GM13976 (cell line): ENCODE data around the gene CIB1.

ENCODE experiments used
- DNase-seq: peaks from one replicate; pipeline ENCODE4 v3.0.0; 2012; ENCODE audit warnings: low spot score
- in situ Hi-C: fragments of 300-500 bp; cut with MboI; formaldehyde crosslinking; loops from one replicate; pipeline ENCODE4 v1.12.0; 2022; ENCODE audit warnings: low sequenced_read_pairs, mixed read lengths, inconsistent platforms; ENCODE audit not compliant: unreplicated experiment
- TF ChIP-seq, protein P1 (sequence below): IDR thresholded peaks from 2 replicates; pipeline ENCODE4 v1.5.1; 2012; ENCODE audit warnings: borderline replicate concordance, mild to moderate bottlenecking; ENCODE audit not compliant: insufficient read depth; ENCODE audit errors: extremely low read depth, missing control alignments, control extremely low read depth

CIB1 gene

GRCh38 chr15:90203473-90203872 is 30.3 kb downstream of the CIB1 start:
- no peak for DNase-seq
- TF ChIP-seq, protein P1, sequence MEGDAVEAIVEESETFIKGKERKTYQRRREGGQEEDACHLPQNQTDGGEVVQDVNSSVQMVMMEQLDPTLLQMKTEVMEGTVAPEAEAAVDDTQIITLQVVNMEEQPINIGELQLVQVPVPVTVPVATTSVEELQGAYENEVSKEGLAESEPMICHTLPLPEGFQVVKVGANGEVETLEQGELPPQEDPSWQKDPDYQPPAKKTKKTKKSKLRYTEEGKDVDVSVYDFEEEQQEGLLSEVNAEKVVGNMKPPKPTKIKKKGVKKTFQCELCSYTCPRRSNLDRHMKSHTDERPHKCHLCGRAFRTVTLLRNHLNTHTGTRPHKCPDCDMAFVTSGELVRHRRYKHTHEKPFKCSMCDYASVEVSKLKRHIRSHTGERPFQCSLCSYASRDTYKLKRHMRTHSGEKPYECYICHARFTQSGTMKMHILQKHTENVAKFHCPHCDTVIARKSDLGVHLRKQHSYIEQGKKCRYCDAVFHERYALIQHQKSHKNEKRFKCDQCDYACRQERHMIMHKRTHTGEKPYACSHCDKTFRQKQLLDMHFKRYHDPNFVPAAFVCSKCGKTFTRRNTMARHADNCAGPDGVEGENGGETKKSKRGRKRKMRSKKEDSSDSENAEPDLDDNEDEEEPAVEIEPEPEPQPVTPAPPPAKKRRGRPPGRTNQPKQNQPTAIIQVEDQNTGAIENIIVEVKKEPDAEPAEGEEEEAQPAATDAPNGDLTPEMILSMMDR, result no peak
- in situ Hi-C loops, result no loop called here

DNA sequence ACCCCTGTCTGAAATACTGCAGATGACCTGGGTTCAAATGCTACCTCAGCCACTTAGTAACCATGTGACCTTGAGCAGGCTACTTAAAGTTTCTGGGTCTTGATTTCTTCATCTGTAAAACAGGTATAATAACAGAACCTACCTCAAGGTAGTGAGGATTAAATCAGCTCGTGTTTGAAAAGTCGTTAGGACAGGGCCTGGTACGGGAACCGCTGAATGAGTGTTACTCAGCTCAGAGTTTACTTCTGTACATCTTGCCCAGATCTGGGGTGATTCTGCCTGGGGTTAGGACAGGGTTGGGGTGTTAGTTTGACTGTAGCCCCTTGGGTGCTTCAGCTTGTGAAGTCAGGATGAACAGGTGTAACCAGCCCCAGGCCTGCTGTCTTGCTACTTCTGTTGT is 30.8 kb downstream of the CIB1 start:
- TF ChIP-seq, protein P1, result no peak
- no peak for DNase-seq
- in situ Hi-C loops, result no loop called here

- no peak for DNase-seq
- in situ Hi-C loops, result no loop called here
- TF ChIP-seq, protein P1, result no peak
Measured at GRCh38 chr15:90201944-90202375, 31.8 kb downstream of the CIB1 start.

DNA sequence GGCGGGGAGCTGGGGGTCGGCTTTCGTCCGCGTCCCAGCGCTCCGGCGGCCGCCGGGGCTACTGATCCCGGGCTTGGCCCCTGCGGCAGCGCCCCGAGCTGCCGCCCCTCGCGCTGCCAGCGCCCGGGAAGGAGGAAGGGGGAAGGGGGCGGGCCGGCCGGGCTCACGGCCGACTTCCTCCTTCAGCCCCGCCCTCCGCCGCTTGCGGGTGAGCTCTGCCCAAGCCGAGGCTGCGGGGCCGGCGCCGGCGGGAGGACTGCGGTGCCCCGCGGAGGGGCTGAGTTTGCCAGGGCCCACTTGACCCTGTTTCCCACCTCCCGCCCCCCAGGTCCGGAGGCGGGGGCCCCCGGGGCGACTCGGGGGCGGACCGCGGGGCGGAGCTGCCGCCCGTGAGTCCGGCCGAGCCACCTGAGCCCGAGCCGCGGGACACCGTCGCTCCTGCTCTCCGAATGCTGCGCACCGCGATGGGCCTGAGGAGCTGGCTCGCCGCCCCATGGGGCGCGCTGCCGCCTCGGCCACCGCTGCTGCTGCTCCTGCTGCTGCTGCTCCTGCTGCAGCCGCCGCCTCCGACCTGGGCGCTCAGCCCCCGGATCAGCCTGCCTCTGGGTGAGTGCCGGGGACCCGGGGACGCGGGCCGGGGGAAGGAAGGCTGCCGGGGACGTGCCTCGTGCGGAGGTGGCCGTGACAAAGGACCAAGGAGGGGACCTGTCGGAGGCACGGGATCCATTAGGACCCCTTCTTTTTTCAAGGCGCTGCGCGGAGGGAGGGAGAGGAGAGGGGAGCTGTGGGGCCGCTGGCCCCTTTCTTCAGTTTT is 32.4 kb downstream of the CIB1 start, which contains the start of gene SEMA4B:
Gene SEMA4B, plus strand, starts transcription at position 201 of the 814 bp plus-strand sequence. Its CDS starts 249 bp downstream, at position 450.
- in situ Hi-C loops, result no loop called here
- peak; percentile 95 for DNase-seq
- TF ChIP-seq, protein P1, result no peak

DNA sequence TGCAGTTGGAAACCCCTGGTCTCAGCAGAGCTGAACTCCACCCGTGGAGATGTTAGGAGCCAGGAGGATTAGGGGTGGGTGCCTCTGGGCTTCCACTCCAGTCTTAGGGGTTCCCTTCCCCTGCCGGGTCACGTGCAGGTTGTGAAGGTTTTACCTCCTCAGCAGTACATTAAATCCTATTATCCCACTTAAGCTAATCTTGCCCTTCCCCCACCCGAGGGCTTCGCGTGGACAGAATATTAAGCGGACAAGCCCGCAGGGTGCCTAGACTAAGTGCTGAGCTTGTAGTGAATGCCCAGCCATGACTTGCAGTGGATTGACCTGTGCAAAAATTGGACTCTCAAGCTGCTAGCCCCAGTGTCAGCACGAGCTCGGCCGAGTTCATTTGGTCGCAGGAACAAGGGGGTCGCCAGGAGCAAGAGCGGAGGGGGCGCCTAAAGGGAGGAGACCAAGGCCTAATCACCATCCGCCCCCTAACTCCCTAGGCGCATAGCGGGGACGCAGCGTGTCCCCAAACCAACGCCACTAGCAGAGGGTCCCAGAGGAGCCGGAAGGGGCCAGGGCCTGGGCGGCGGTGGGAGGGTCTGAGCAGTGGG is 33.1 kb downstream of the CIB1 start:
- DNase-seq, result no peak
- in situ Hi-C loops, result no loop called here
- TF ChIP-seq, protein P1, result no peak

DNA sequence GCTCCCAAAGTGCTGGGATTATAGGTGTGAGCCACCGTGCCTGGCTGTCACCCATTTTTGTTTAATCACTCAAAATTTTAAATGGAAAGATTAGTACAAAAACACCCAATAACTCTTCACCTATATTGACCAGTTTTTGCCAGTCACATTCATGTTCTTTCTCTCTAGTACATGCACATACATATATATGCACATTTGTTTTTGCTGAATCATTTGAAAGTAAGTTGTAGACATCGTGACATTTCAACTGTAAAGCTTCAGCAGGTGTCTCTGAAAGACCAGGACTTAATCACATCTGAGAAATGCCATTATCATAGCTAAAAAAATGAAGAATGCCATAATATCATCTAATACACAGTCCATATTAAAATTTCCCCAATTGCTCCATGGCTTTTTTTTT is 39.1 kb downstream of the CIB1 start:
- DNase-seq, result no peak
- in situ Hi-C loops, result no loop called here
- TF ChIP-seq, protein P1, result no peak
